Coronary artery (tissue), 2 donors: ENCODE results near the gene SPG7.

Experiments used
- DNase-seq: peaks from one replicate; pipeline ENCODE4 v3.0.0-alpha.2; 2017; ENCODE audit warnings: low spot score
- H3K27ac ChIP-seq, 2 donors: fragments of 200-600 bp; sonication (generic); one replicate each; pipeline ENCODE4 v1.5.1; 2016 to 2019
- H3K4me3 ChIP-seq: fragments of 200-600 bp; sonication (generic); 2 replicates; pipeline ENCODE4 v1.5.1; 2016; ENCODE audit warnings: mild to moderate bottlenecking, moderate library complexity
- CTCF ChIP-seq: fragments of 200-600 bp; sonication (generic); IDR thresholded peaks from one replicate; pipeline ENCODE4 v1.5.1; 2019; ENCODE audit warnings: antibody characterized with exemption

SPG7 gene

GRCh38 chr16:89560378-89561141 is 52.4 kb downstream of the SPG7 start, which contains the start of gene RPL13:
RPL13 (plus strand) TSS chr16:89560682; CDS start chr16:89560960, 278 bp downstream.
- H3K4me3 ChIP-seq, result peak within 1 kb of the TSS; percentile 97
- DNase-seq, result peak; percentile 97
- TF ChIP-seq CTCF, result no peak
- H3K27ac ChIP-seq, result peak within 1 kb of the TSS; percentile 89 to 97

GRCh38 chr16:89561142-89561883 is 53.1 kb downstream of the SPG7 start:
- Histone ChIP-seq H3K4me3 (peak overlapping the region; percentile 97), H3K27ac (peak overlapping the region; percentile 89 to 97)
- no peak for TF ChIP-seq CTCF
- peak; percentile 80 for DNase-seq

- H3K4me3 ChIP-seq, result peak overlapping the region; percentile 97
- H3K27ac ChIP-seq, result peak overlapping the region; percentile 89 to 97
- TF ChIP-seq CTCF, result no peak
- DNase-seq, result peak; percentile 71
Measured at GRCh38 chr16:89561884-89562599, 53.8 kb downstream of the SPG7 start.

GRCh38 chr16:89562939-89563338 is 54.7 kb downstream of the SPG7 start:
- H3K27ac ChIP-seq, result no peak overlapping the region
- DNase-seq, result no peak
- no peak for TF ChIP-seq CTCF
- no peak overlapping the region for H3K4me3 ChIP-seq

- Histone ChIP-seq H3K4me3 (no peak overlapping the region), H3K27ac (no peak overlapping the region)
- no peak for TF ChIP-seq CTCF
- DNase-seq, result no peak
Measured at GRCh38 chr16:89563639-89564392, 55.6 kb downstream of the SPG7 start.

GRCh38 chr16:89564476-89565255 is 56.5 kb downstream of the SPG7 start:
- TF ChIP-seq CTCF, result no peak
- peak overlapping the region; percentile 48 for H3K4me3 ChIP-seq
- DNase-seq, result peak; percentile 71
- H3K27ac ChIP-seq, result no peak overlapping the region
